Retina (tissue), 1 donor: Measurements from ENCODE around the gene EPB41L2.
"Not testable (repeated sequence)": the region's sequence is repeated elsewhere in the genome, so short reads cannot be mapped to it uniquely, and the experiment has no call there.

Source experiments
- DNase-seq: peaks from one replicate; pipeline ENCODE4 v3.0.0-alpha.2; 2016

Gene EPB41L2

DNA sequence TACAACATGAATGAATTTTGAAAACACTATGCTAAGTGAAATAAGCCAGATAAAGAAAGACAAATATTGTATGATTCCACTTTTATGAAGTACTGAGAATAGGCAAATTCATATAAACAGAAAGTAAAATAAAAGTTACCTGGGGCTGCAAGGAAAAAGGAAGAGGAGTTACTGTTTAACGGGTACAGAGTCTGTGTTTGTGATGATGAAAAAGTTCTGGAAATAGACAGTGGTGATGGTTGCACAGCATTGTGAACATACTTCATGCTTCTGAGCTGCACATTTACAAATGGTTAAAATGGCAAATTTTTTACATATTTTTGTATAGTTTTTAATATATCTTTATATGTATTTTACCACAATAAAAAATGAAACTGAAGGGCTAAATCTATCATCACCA is 29.4 kb downstream of the EPB41L2 start:
- DNase-seq = no peak

DNA sequence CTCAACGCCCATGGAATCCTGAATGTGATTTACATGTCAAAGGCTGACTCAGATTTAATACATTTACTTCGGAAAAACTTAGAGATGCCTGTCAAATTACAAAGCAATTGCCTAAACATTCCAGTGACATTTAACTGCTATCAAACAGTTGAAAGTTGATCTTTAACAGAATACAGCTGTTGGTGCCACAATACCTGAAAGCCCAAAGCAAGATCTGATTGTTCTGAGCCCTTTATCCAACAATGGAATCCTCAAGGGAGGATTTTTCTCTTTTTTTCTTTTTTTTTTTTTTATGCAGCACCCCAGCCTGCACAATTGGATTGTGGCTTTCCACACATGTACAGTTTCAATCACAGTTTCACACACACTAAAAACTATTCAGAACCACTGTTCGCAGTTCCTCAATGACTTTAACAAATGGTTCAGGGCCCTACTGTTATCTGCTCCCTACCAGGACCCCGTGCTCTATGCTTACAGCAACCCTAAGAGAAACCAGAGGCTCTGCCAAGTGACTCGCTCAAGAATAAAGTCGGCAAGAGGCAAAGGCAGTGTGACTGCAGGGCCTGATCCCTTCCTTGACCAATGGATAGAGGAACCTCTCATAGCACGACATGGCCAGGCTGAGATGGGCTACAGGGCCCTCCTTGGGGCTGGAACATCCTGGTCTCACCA is 33.3 kb downstream of the EPB41L2 start:
- no peak for DNase-seq

DNA sequence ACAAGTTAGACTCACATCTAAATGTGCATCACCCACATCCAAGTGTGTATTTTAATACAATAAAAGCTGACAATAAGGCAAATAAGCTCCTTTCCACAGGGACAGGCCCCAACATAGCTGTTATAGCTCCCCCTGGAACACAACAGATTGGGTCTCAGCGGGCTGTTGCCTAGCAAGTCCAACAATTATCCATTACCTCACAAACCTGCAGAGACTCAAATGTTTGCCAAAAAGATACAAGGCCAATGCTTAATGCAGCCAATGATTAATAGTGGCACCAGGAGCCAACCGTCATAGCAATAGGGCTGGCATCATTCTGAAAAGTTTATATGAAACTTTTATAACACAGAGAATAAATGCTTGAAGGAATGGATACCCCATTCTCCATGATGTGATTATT is 35.7 kb downstream of the EPB41L2 start:
- DNase-seq = no peak

DNA sequence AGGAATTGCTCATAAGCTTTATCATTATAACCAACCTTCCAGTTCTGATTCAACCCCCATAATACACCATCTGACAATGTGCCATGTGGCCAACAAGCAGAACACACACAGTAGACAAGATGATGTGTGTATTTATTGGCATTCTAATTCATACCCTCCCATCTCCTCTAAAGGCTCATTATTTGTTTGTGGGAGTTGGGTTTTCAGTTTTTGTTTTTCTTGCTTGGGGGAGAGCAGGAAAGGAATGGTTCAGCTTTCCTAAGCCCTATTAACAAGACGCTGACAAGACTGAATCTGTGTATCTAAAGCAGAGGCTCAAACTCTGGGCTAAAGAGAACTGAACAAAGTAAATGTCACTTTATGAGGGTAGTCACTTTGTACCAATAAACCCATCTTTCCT is 36.8 kb downstream of the EPB41L2 start:
- DNase-seq = no peak

DNA sequence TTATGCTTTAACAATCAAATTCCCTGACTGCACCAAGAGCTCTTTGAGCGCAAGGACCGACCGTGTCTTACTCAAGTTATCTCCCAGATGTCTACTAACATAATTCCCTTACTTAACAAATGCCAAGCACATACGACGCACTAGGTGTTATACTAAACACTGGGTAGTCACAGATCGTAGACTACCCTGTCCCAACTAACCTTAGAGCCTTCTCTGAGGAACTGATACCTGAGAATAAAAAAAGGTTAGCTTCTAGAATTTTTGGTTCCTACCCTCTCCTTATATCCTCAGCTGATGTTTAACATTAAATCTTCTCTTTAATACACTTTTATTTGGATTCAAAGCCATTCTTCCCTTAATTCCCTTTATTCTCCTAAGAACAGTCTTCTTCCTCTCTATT is 38.5 kb downstream of the EPB41L2 start:
- DNase-seq = no peak

DNA sequence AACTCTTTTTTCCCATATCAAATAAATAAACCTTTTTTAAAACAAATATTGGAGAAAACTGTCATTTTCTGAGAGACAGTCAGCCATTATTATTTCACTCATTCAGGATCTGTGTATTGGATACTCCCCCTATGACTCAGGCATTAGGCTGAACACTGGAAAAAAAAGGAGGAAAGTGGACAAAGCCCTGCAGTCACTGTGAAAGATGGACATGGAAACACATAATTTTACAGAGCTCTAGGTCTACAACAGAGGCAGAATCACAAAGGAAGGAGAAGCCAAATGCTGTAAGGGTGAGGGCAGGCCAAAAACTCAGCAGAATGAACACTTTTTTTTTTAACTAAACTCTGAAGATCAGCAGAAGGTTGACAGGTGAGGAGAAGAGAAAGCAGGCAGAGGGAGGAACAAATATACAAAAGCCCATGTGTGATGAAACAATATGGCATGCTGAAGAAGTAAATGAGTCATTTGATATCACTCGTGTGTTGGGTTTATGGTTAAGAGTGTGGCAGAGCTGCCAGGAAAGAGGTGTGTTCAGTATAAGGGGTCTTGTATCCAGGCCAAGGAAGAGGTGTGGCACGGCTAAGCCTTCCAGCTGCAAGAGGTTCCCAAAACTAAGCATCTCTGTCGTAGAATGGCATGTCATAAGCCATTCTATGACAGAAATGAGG is 39.1 kb downstream of the EPB41L2 start:
- DNase-seq = no peak

DNA sequence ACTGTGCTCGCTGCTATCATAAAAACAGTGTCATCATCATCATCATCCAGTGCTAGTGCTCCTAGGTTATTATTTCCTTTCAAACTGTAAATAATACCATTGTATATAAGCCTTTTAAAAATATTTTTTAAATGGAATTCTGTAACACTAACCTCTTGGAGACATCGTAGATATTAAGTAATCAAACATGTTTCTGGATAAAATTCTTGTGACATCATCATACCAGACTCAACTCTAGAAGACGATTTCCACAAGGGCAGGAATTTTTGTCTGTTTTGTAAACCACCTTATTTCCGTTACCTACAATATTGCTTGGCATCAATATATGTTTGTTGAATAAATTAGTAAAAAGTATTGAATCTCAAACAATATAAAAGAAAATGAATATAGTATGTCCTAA is 40.4 kb downstream of the EPB41L2 start:
- no peak for DNase-seq

DNA sequence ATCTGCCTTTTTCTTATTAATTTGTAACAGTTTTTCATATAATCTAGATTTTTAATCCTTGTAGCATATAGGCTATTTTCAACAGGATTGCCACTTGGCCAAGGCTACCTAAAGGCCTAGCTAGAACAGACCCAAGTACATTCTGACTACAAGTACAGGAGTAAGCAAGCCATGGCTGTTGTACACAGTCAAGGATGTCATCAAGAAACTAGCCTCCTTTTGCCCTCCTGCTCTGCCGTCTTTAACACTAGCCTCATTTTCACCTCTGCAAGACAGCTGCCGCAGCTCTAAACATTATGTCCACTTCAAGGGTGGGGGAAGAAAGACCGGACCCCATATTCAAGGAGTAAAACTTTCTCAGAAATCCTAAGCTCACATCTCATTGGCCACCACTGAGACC is 45.1 kb downstream of the EPB41L2 start:
- DNase-seq = no peak

DNA sequence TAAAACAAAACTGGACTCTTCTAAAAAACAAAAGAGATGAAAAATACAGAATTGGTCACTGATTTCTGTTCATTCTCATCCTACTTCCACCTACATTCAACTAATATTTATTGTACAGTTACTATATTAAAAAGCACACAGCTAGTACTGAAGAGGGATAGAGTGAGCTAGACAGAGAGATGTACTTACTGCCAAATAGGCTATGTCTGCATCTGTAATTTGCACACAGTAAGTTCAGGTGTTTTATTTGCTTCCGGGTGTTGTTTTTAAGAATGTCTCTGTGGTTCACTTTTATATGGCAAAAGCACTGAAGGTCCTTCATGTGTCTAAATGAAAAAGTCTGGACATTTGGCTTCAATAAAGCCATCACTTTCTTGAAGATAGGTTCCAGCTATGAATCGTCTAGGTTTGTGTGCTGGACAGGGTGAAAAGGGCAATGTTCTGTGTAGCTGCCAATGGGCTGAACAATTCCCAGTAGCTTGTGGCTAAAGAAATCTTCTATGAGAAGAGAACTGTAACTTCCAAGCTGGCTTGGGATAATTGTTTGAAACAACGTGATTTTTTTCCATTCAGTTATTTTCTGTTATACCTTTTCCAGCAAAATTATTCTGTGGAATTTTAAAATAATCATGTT is 47.3 kb downstream of the EPB41L2 start:
- no peak for DNase-seq

DNA sequence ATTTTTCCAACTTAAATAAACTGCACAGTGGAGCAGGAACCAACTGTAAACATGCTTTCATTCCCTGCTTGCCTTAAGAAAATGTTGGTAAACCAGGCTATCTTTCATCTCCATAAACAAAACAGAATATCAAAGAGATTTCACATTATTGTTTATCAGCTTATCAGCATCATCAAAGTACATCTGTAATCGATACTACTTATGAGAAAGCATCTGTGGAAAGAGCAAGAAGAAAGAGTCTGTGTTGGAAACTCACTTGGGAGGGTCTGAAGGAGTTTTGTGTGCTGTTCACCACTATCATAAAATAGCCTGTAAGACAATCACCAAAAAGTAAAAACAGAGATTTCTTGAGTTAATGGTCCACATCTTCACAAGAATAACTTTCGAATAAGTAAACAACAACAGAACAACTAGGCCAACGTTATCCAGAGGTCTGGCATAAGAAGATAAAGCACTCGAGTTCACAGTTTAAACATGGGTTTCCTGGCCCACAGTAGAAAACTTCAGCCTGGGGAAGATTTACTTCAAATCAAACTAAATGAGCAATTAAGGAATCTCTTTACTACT is 47.9 kb downstream of the EPB41L2 start:
- DNase-seq = no peak

DNA sequence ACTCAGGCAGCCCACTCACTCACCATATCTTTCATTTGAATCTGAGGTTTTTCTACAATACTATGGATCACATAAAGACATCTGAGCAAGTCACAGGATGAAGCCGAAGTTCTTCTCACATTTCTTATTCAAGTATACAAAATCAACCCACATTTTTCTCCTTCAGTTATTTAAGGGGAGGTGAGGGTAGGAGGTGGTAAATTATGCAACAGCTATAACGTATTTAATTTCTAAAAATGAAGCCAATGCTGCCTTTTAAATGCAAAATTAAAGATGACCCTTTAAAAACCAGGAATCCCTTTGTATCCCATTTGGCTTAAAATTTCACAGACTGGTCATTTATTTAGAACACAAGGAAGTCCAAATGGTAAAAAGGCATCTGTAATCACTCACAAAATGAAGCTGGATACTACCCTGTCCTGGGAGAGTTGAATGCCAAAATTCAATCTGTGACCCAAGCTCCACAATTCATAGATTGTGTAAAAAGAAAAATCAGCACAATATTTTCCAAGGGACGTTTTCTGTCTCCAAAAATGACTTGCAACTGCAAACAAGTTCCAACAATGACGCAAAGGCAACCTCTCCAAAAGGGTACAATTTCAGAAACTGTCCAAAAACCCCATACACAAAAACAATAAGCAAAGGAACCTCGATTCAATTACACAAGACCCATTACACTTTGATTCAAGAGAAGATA is 48.8 kb downstream of the EPB41L2 start:
- no peak for DNase-seq

DNA sequence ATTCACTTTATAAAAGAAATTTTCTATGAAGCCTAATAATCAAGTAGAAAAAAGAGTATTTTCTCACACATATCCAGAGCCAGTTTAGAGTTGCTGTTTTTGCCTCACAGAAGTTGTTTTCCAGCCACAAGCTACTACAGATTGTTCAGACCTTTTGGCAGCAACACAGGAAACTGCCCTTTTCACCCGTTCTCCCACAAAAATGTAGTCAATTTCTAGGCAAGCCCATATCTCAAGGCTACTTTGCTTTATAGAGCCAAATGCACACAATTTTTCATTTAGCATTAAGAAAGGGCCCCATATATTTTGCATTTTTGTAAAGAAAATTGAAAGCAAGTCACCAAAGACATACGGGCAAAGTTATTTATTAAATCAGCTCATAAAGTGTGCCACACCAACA is 49.5 kb downstream of the EPB41L2 start:
- no peak for DNase-seq

DNA sequence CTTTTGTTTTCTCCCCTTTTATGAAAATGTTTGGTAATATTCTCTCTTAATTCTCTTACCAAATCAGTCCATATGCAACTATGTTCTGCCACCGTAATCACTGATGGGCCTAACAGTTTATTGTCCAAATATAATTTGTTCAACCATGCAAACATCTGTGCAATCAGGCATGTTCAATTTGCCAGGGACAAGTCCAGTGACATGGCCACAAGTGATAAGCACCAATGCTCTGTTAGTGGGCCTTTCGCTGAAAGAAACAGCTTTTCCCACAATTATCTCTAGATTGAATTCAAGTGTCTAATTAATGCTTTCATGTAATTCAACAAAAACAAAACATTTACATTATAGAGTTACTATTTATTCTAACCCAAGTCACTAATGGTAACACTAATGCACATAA is 53.3 kb downstream of the EPB41L2 start:
- peak; percentile 53 for DNase-seq

DNA sequence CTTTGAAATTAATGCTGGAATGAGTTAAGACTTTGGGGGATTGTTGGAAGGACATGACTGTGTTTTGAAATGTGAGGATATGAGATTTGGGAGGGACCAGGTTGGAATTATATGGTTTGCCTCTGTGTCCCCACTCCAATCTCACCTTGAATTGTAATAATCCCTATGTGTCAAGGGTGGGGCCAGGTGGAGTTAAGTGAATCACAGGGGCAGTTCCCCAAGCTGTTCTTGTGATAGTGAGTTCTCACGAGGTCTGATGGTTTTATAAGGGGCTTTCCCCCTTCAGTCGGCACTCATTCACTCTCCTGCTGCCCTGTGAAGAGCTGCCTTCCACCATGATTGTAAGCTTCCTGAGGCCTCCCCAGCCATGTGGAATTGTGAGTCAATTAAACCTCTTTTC is 54.1 kb downstream of the EPB41L2 start:
- DNase-seq = not testable (repeated sequence)

DNA sequence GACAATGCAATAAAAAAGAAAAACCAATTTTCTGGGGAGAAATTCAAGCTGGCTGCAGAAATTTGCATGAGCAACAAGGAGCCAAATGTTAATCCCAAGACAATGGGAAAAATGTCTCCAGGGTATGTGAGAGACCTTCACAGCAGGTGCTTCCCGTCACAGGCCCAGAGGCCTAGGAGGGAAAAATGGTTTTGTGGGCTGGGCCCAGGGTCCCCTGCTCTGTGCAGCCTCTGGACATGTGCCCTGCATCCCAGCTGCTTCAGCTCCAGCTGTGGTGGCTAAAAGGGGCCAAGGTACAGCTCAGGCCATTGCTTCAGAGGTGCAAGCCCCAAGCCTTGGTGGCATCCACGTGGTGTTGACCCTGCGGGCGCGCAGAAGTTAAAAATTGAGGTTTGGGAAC is 55.1 kb downstream of the EPB41L2 start:
- not testable (repeated sequence) for DNase-seq

DNA sequence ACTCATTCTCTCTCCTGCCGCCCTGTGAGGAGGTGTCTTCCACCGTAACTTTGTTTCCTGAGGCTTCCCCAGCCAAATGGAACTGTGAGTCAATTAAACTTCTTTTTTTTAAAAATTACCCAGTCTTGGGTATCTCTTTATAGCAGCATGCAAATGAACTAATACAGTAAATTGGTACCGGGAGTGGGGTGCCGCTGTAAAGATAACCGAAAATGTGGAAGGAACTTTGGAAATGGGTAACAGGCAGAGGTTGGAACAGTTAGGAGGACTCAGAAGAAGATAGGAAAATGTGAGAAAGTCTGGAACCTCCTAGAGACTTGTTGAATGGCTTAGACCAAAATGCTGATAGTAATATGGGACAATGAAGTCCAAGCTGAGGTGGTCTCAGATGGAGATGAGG is 55.8 kb downstream of the EPB41L2 start:
- DNase-seq = no peak

DNA sequence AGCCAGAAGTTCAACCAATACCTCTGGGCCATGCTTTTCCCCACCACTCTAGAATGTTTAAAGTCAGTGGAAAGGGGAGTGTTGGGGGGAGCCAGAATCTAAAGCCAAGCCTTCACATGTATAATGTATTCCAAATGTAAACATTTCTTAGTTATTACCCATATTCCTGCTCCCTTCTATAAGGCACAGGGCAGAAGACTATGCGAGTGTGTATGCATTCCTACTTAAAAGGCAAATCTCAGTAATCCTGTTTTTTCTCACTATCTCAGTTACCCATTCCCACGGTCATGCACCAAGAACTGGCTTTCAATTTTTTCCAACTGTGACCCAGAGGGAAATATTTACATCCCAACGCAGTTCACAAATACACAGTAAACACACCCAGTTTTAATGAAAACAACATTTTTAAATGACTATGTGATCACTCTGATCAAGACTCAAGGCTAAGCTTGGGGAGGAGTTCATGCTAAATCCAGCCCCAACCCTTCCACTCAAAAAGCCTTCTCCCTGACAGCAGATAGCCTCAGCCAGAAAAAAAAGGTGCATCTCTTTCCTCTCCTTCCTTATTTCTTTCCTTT is 57.5 kb downstream of the EPB41L2 start:
- no peak for DNase-seq

DNA sequence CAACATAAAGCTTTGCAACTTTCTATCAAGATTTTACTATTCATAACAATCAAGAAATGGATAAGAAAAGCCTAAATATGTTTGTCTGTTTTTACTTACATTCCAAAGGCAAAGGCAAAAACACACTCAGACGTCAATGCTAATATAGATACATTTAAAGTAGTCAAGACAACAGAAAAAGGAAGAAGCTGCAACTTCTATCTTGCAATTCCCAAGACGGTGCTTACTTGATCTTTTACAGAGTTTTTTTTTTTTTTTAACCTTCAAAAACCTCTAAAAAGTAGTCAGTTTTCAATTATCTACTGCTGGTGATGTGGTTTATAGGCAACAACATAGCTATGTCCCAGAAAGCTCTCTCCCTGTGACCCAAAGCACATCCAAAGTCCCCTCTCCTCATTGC is 58.1 kb downstream of the EPB41L2 start:
- no peak for DNase-seq

DNA sequence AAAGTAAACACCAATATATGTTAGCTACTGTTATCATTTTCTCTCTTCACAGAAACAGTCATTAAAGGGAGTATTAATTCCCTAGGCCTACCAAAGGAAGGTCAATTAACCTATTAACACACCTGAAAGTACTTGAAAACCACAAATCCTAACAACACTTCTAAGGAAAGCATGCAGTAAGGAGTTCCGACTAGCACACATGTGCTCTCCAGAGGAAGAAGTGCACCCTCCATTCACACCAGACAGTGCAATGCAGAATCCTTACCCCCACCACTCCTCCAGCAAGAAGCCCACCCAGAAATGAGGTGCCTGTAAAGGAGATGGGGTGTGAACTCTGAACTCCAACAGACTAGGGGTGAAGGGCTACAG is 58.7 kb downstream of the EPB41L2 start:
- no peak for DNase-seq

DNA sequence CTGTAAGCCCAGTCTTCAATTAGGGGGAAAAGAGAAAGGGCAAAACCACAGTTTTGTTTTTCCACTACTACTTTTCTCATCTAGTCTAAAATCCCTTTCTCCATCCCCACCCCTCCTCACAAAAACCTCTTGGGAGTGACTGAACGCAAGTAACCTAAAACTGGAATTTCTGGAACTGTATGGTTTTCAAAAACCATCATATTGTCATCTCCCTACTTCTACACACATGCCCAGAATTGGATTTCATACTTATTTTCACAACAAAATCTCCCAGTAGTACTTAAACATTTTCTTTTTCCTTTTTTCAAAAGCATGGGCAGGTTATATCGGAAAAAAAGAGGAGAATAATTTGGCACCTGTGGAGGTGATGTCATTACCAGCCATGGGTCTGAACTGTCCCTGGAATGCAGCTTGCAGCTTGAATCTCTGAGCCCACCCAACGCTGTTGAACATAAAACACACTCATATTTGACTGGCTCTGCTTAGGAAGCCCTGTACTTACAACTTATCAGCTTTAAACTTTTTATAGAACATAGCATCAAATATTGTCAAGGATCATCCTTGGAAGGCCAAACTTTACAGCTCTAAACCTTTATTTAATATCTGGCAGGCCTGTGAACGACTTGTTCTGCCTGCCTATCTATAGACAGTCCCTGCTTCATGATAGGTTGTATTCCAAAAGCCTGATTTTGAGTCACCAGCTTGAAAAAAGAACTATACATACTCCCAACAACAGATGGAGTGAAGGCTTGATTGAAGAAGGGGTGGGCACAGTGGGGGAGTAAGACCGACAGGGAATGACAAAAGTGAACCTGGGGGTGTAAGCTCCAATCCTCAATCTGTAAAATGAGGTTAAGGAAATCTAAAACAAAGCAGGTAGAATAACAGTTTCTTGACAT is 59.3 kb downstream of the EPB41L2 start:
- no peak for DNase-seq

DNA sequence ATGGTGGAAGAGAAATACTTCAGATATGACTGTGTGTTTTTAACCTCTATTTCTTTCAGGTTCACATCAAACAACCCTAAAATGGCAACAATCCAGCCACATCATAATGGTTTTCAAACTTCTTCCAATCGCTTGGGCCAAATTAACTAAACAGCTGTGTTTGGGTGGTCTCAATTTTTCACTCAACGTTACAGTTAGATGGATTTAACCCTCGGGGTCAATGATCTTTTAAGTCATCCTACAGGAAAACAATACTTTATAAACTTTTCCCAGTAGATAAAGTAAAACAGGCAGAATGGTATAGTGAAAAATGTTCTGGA is 60.4 kb downstream of the EPB41L2 start:
- no peak for DNase-seq

DNA sequence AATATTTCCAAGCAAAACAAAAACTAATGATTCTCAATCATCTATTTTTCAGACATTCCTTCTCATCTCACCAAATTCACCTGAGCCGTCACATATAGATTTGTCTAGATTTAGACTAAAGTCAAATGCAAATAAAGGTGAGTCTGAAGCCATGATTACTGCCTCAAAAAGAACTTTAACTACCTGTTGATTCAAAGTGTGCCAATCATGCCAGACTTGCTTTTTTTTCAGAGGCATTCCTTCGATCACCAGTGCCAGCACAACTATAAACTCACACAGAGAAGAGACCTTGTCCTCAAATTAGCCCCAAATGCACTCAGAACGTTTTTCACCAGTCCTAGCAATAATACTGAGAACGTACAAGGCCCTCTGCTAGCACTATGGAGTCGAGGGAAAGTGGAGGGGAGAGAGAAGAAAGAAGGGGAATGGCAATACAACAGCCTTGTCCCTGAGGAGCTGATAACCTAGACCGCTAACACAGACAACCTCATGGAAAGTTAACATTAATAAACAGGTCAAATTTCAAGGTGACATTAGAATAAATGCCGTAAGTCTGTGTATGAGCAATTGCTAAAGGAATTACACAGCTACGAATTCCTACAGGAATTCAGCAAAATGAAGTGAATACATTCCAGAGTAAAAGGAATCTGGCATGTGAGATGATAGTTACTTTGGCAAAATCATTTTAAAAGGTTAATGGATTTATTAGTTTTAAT is 60.9 kb downstream of the EPB41L2 start:
- no peak for DNase-seq
